K562 treated with DMSO at 1 percent for 48 hours (cell line): ENCODE measurements around the gene UPK3BL1. TPM values are rescaled to one million over a fixed set of nuclear protein-coding genes. Genes with fewer than 3 reads are reported as not detected.

Source experiments
- total RNA-seq: library from RNA; unstranded; fragments of 300-600 nt; gene quantifications from 2 replicates; pipeline ENCODE4 v1.2.3, GENCODE V29; 2022; ENCODE audit warnings: low replicate concordance; ENCODE audit errors: extremely low read depth

Gene UPK3BL1
- not detected in 2 replicates for total RNA-seq

GRCh38 chr7:102642691-102643090, at the start of gene UPK3BL1:
TSS of gene UPK3BL1 (minus strand) at chr7:102642791. CDS start at chr7:102642741, 50 bp downstream.

GRCh38 chr7:102671166-102671955, 28.8 kb upstream of the UPK3BL1 start, which contains the start of gene POLR2J2:
TSS of gene POLR2J2 (minus strand) at chr7:102671663. CDS start at chr7:102671601, 62 bp downstream.

GRCh38 chr7:102649924-102650323, 7.3 kb upstream of the UPK3BL1 start, which contains the start of gene SPDYE2B:
TSS of gene SPDYE2B (plus strand) at chr7:102650319. CDS start at chr7:102652349, 2,030 bp downstream.

GRCh38 chr7:102616507-102617125, 26.0 kb downstream of the UPK3BL1 start, which contains the start of gene RASA4:
TSS of gene RASA4 (minus strand) at chr7:102616756. CDS start at chr7:102616689, 67 bp downstream.

Other genes starting within 250 kb of the UPK3BL1 start
- not detected in 2 replicates for gene PRKRIP1, start 246.4 kb downstream of the UPK3BL1 start, total RNA-seq
- gene ORAI2, start 209.2 kb downstream of the UPK3BL1 start, total RNA-seq = not detected in 2 replicates
- gene ALKBH4, start 177.9 kb downstream of the UPK3BL1 start, total RNA-seq = not detected in 2 replicates
- not detected in 2 replicates for gene LRWD1, start 177.8 kb downstream of the UPK3BL1 start, total RNA-seq
- gene POLR2J, start 163.9 kb downstream of the UPK3BL1 start, total RNA-seq = not detected in 2 replicates
- gene RASA4B, start 125.0 kb downstream of the UPK3BL1 start, total RNA-seq = not detected in 2 replicates
- not detected in 2 replicates for gene UPK3BL2, start 99.1 kb downstream of the UPK3BL1 start, total RNA-seq
- not detected in 2 replicates for gene SPDYE2, start 91.6 kb downstream of the UPK3BL1 start, total RNA-seq
- not detected in 2 replicates for gene POLR2J3, start 70.2 kb downstream of the UPK3BL1 start, total RNA-seq
- gene RASA4, start 26.0 kb downstream of the UPK3BL1 start, total RNA-seq = not detected in 2 replicates
- not detected in 2 replicates for gene SPDYE2B, start 7.5 kb upstream of the UPK3BL1 start, total RNA-seq
- gene POLR2J2, start 28.9 kb upstream of the UPK3BL1 start, total RNA-seq = not detected in 2 replicates
- not detected in 2 replicates for gene FAM185A, start 106.2 kb upstream of the UPK3BL1 start, total RNA-seq